Calu3 (cell line): Measurements from ENCODE around the gene DISP1. TPM values are rescaled to one million over a fixed set of nuclear protein-coding genes. Genes with fewer than 3 reads are reported as not detected.
"Not testable (repeated sequence)": the region's sequence is repeated elsewhere in the genome, so short reads cannot be mapped to it uniquely, and the experiment has no call there.

Source experiments
- BruUV-seq: library from RNA; stranded (reverse); fragments of 400-500 nt; replicated peaks from 2 replicates; lab custom pipeline; 2021; lab: Mats Ljungman, UMichigan
- CTCF ChIA-PET: fragments of 300-600 bp; sonication (Branson Sonifier 250); formaldehyde crosslinking; loops from one replicate; lab custom pipeline; 2022; ENCODE audit warnings: antibody characterized with exemption; lab: Charles Lee
- DNase-seq: peaks from one replicate; pipeline ENCODE4 v3.0.0; 2022
- H3K27ac Mint-ChIP-seq: one replicate; pipeline ENCODE4 v1.8.0; 2022; ENCODE audit warnings: mixed read lengths; ENCODE audit not compliant: unreplicated experiment
- H3K27me3 Mint-ChIP-seq: one replicate; pipeline ENCODE4 v1.8.0; 2022; ENCODE audit warnings: mixed read lengths; ENCODE audit not compliant: unreplicated experiment
- H3K36me3 Mint-ChIP-seq: one replicate; pipeline ENCODE4 v1.8.0; 2022; ENCODE audit warnings: mild to moderate bottlenecking, moderate library complexity, mixed read lengths; ENCODE audit not compliant: insufficient read depth, unreplicated experiment
- H3K4me1 Mint-ChIP-seq: one replicate; pipeline ENCODE4 v1.8.0; 2022; ENCODE audit warnings: mild to moderate bottlenecking, low read depth, mixed read lengths; ENCODE audit not compliant: unreplicated experiment
- H3K4me3 Mint-ChIP-seq: one replicate; pipeline ENCODE4 v1.8.0; 2022; ENCODE audit warnings: mild to moderate bottlenecking, low read depth, moderate library complexity, mixed read lengths; ENCODE audit not compliant: unreplicated experiment
- H3K9me3 Mint-ChIP-seq: one replicate; pipeline ENCODE4 v1.8.0; 2022; ENCODE audit warnings: low read depth, mixed read lengths; ENCODE audit not compliant: unreplicated experiment
- intact Hi-C: fragments of 100-400 bp; cut with micrococcal nuclease; formaldehyde crosslinking; loops from one replicate; pipeline ENCODE4 v1.10.0; 2022; ENCODE audit not compliant: unreplicated experiment
- total RNA-seq: library from RNA; stranded (reverse); gene quantifications from 2 replicates; pipeline ENCODE4 v1.2.3, GENCODE V29; 2022
- TF ChIP-seq, protein P1 (sequence below): fragments of 200-600 bp; IDR thresholded peaks from one replicate; pipeline ENCODE4 v1.8.0; 2022; ENCODE audit warnings: antibody characterized with exemption; ENCODE audit not compliant: unreplicated experiment

Gene DISP1
- total RNA-seq, 1 experiment from 2014 or later = 2.9 TPM

DNA sequence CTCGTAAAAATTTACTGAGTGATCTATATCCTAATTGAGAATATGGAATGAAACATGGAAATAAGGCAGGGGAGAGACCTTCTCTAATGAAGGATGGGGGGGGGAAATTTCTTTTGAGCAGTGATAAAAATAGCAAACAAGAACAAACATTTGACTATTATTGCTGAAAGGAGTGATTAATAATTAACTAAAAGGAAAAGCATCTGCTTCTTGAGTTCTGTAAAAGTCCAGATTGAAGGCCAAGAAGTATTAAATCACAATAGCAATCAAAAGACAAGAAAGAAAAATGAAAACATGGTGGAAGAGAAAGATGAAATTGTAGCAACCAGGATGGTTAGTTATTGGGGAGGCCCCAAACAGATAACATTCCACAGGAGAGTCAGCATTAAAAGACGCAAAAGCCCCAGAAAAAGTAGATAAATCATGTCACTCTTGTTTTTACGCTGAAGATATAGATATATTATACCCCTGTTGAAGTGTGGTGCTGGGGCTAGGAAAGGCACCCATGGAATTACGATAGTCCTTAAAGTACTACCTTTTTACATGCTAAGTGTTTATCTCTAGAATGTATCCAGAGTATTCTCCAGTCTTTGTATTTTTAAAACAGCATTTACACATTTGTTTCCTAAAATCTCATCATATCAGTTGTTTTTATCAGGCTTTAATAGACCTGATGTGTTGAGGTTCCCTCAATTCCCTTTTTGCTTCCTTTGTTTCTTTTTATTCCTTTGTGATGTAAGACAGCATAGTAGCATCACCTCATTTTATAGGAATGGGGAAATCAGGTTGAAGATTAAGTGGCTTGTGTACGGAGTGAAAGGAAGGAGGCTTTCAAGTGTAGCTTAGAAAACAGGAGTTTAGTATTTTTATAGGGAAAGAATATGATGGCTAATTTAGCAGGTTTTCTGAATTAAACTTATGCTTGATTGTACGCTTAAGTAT lies 28.9 kb downstream of the DISP1 start:
- peak overlapping the region; percentile 55 for H3K4me3 Mint-ChIP-seq
- DNase-seq = no peak
- no peaks in the 10 kb centered on the region for H3K9me3 Mint-ChIP-seq
- H3K4me1 Mint-ChIP-seq = peaks cover 21% of the 10 kb centered on the region
- CTCF ChIA-PET = interaction anchor here (0.7 to 0.9 kb wide), 2 partner anchors 10 to 16 kb away, joined by 3 read pairs; no protein-coding TSS in a partner anchor
- TF ChIP-seq, protein P1, sequence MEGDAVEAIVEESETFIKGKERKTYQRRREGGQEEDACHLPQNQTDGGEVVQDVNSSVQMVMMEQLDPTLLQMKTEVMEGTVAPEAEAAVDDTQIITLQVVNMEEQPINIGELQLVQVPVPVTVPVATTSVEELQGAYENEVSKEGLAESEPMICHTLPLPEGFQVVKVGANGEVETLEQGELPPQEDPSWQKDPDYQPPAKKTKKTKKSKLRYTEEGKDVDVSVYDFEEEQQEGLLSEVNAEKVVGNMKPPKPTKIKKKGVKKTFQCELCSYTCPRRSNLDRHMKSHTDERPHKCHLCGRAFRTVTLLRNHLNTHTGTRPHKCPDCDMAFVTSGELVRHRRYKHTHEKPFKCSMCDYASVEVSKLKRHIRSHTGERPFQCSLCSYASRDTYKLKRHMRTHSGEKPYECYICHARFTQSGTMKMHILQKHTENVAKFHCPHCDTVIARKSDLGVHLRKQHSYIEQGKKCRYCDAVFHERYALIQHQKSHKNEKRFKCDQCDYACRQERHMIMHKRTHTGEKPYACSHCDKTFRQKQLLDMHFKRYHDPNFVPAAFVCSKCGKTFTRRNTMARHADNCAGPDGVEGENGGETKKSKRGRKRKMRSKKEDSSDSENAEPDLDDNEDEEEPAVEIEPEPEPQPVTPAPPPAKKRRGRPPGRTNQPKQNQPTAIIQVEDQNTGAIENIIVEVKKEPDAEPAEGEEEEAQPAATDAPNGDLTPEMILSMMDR = no peak
- BruUV-seq = no TSS peak
- H3K27ac Mint-ChIP-seq = peak overlapping the region; percentile 95
- H3K36me3 Mint-ChIP-seq = peaks cover 5% of the 10 kb centered on the region
- no peaks in the 10 kb centered on the region for H3K27me3 Mint-ChIP-seq
- intact Hi-C loops = loop anchor here (5.0 kb wide), 1 partner anchor 154 kb away; no protein-coding TSS in a partner anchor

DNA sequence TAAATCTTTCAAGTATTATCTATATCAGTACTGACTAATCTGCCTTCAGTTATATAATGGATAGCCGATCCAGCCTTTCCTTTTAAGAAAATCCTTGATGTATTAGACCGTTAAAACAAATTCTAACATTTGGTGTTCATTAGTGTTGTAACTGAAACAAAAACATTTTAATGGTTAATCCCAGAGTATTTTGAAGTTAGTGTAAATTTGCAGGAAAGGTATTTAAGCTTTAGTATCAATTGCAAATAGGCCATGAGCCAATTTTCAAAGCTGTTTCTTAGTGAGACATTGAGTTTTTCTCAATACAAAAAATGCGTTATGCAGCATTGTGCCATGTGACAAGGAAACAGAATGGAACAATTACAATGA lies 29.6 kb downstream of the DISP1 start:
- Mint-ChIP-seq H3K4me3 (peak overlapping the region; percentile 55), H3K27me3 (no peaks in the 10 kb centered on the region), H3K36me3 (peaks cover 5% of the 10 kb centered on the region), H3K4me1 (peaks cover 21% of the 10 kb centered on the region), H3K9me3 (no peaks in the 10 kb centered on the region), H3K27ac (peak overlapping the region; percentile 95)
- TF ChIP-seq, protein P1 = no peak
- CTCF ChIA-PET = interaction anchor here (0.7 to 0.9 kb wide), 2 partner anchors 10 to 16 kb away, joined by 3 read pairs; no protein-coding TSS in a partner anchor
- DNase-seq = no peak
- intact Hi-C loops = loop anchor here (5.0 kb wide), 1 partner anchor 153 kb away; no protein-coding TSS in a partner anchor
- BruUV-seq = TSS peak; percentile 69

GRCh38 chr1:222845763-222846162 lies 30.9 kb downstream of the DISP1 start:
- CTCF ChIA-PET = interaction anchor here (0.7 kb wide), 1 partner anchor 817 kb away, joined by 3 read pairs; no protein-coding TSS in a partner anchor
- Mint-ChIP-seq H3K27me3 (no peaks in the 10 kb centered on the region), H3K36me3 (peaks cover 5% of the 10 kb centered on the region), H3K4me1 (peaks cover 21% of the 10 kb centered on the region), H3K9me3 (no peaks in the 10 kb centered on the region), H3K4me3 (no peak overlapping the region), H3K27ac (no peak overlapping the region)
- intact Hi-C loops = no loop called here
- TF ChIP-seq, protein P1 = no peak
- no TSS peak for BruUV-seq
- DNase-seq = no peak

GRCh38 chr1:222850550-222850949 lies 35.7 kb downstream of the DISP1 start:
- H3K9me3 Mint-ChIP-seq, BruUV-seq, H3K4me1 Mint-ChIP-seq, DNase-seq, H3K36me3 Mint-ChIP-seq, H3K27me3 Mint-ChIP-seq, intact Hi-C loops, H3K27ac Mint-ChIP-seq, H3K4me3 Mint-ChIP-seq: not testable (repeated sequence)
- CTCF ChIA-PET = interaction anchor here (0.7 kb wide), 1 partner anchor 11 kb away, joined by 3 read pairs; no protein-coding TSS in a partner anchor
